HepG2 (cell line): Measurements from ENCODE around the gene ARSJ. TPM values are rescaled to one million over a fixed set of nuclear protein-coding genes. Genes with fewer than 3 reads are reported as not detected.
A peak's percentile ranks its signal among the peaks of the same experiment; 100 is the strongest.
"Not testable (repeated sequence)": the region's sequence is repeated elsewhere in the genome, so short reads cannot be mapped to it uniquely, and the experiment has no call there.

Experiments
- ATAC-seq: fragments of 200-7000 bp; cut with Tn5 transposase; 3 replicates; pipeline ENCODE4 v1.9.1; 2020; ENCODE audit warnings: mild to moderate bottlenecking, moderate library complexity
- BruUV-seq: library from RNA; stranded (reverse); fragments of 400-500 nt; replicated peaks from 2 replicates; lab custom pipeline; 2021; lab: Mats Ljungman, UMichigan
- CTCF ChIA-PET: fragments of 300-600 bp; formaldehyde crosslinking; extraction: SDS; loops from one replicate; lab custom pipeline; 2021; ENCODE audit warnings: low total read pairs, inconsistent platforms, low intra/inter-chr PET ratio; lab: Yijun Ruan, JAX
- POLR2A ChIA-PET: fragments of 350-600 bp; sonication (Branson Sonifier 250); formaldehyde crosslinking; loops from one replicate; lab custom pipeline; 2020; ENCODE audit warnings: antibody characterized with exemption, inconsistent platforms; lab: Yijun Ruan, JAX
- DNase-seq: peaks from one replicate; pipeline ENCODE4 v3.0.0-alpha.2; 2015; ENCODE audit warnings: low spot score
- FAIRE-seq: peaks from 3 replicates; lab custom pipeline; 2011; peaks lifted over from hg19 to GRCh38; lab: Jason Lieb, UNC
- H2AFZ ChIP-seq: one replicate; pipeline ENCODE4 v1.6.1; 2011; ENCODE audit warnings: low read length, inconsistent platforms
- H3K27ac ChIP-seq: fragments of 300-600 bp; 3 replicates; pipeline ENCODE4 v1.8.0; 2011; ENCODE audit warnings: mixed run types, mild to moderate bottlenecking, mixed read lengths, low read length, inconsistent platforms; ENCODE audit not compliant: insufficient read depth; ENCODE audit errors: extremely low read length
- H3K27me3 ChIP-seq, 2 experiments: fragments of 200-600 bp in 1 of 2; 2 replicates in 1 of 2; 3 replicates in 1 of 2; pipeline versions ENCODE4 v1.6.0 to v1.8.0; 2011; ENCODE audit warnings: low read length in 2 of 2, mild to moderate bottlenecking in 2 of 2, moderate library complexity in 2 of 2, inconsistent platforms in 1 of 2; ENCODE audit not compliant: insufficient read depth in 2 of 2, control insufficient read depth in 1 of 2
- H3K36me3 ChIP-seq, 2 experiments: fragments of 200-600 bp in 1 of 2; replicated peaks in 1 of 2; 2 replicates in 1 of 2; 3 replicates in 1 of 2; pipeline versions ENCODE4 v1.5.1 to v1.8.0; 2011; ENCODE audit warnings: low read length in 2 of 2, inconsistent platforms in 1 of 2; ENCODE audit not compliant: insufficient read depth in 2 of 2, control insufficient read depth in 1 of 2
- H3K4me1 ChIP-seq: 2 replicates; pipeline ENCODE4 v1.5.1; 2012; ENCODE audit warnings: low read length, inconsistent platforms; ENCODE audit not compliant: insufficient read depth
- H3K4me2 ChIP-seq: 2 replicates; pipeline ENCODE4 v1.6.0; 2011; ENCODE audit warnings: low read depth, low read length, inconsistent platforms
- H3K4me3 ChIP-seq, 3 experiments: fragments of 200-600 bp in 1 of 3; sonication (generic), shearing (Covaris generic) in 1 of 3; replicated peaks in 1 of 3; 2 replicates each; pipeline ENCODE4 v1.5.1; 2011 to 2016; ENCODE audit warnings: low read length in 3 of 3, inconsistent platforms in 2 of 3, low read depth in 2 of 3, mild to moderate bottlenecking in 2 of 3, control low read depth in 1 of 3, mixed read lengths in 1 of 3; ENCODE audit not compliant: insufficient read depth in 1 of 3
- H3K79me2 ChIP-seq: one replicate; pipeline ENCODE4 v1.6.1; 2011; ENCODE audit warnings: low read length, inconsistent platforms; ENCODE audit not compliant: insufficient read depth
- H3K9ac ChIP-seq: 2 replicates; pipeline ENCODE4 v1.6.0; 2011; ENCODE audit warnings: mild to moderate bottlenecking, low read depth, low read length, inconsistent platforms; ENCODE audit not compliant: insufficient read depth
- H3K9me3 ChIP-seq: 2 replicates; pipeline ENCODE4 v1.5.1; 2012; ENCODE audit warnings: mild to moderate bottlenecking, low read length
- H4K20me1 ChIP-seq: 2 replicates; pipeline ENCODE4 v1.6.0; 2011; ENCODE audit warnings: inconsistent platforms, mild to moderate bottlenecking, low read length, moderate library complexity; ENCODE audit not compliant: insufficient read depth
- ATF5 ChIP-seq: sonication (generic); formaldehyde crosslinking; IDR thresholded peaks from 2 replicates; pipeline ENCODE4 v1.4.0; 2020; ENCODE audit warnings: mild to moderate bottlenecking, low read depth, missing genetic modification reagents
- MAFF ChIP-seq: IDR thresholded peaks from 2 replicates; pipeline ENCODE4 v1.6.1; 2011; ENCODE audit warnings: low read depth, low read length, improper control_type of control experiment
- MAFK ChIP-seq, 2 experiments: IDR thresholded peaks in 1 of 2; conservative IDR thresholded peaks in 1 of 2; 2 replicates each; pipeline ENCODE4 v1.6.1; 2011; ENCODE audit warnings: improper control_type of control experiment in 2 of 2, low read length in 2 of 2
- whole genome bisulfite sequencing: methylation state at CpG from one replicate; pipeline ENCODE4 v1.1.6; 2017; ENCODE audit warnings: low lambda C conversion rate; 5-methylcytosine and 5-hydroxymethylcytosine counted together
- in situ Hi-C: cut with HindIII; loops from 2 replicates; pipeline ENCODE4 v1.10.0; 2017; ENCODE audit warnings: low pct_unique_long_range_greater_than_20kb; ENCODE audit not compliant: extremely low pct_ligation_motif_present
- intact Hi-C: fragments of 100-400 bp; cut with micrococcal nuclease; formaldehyde crosslinking; loops from one replicate; pipeline ENCODE4 v1.10.0; 2022; ENCODE audit not compliant: unreplicated experiment
- polyA plus RNA-seq, 8 experiments: library from polyadenylated mRNA; depleted of rRNA in 3 of 8; stranded (reverse) in 7 of 8; unstranded in 1 of 8; fragments of >200 nt; fragmentation: Illumina TruSeq in 4 of 8; extraction: Trizol in 4 of 8; gene quantifications; 2 replicates each; pipeline versions ENCODE4 v1.2.1 to v1.2.3, GENCODE V29; 2011 to 2016; ENCODE audit warnings: low read depth in 4 of 8, missing spikeins in 1 of 8, mixed read lengths in 1 of 8; ENCODE audit not compliant: insufficient read depth in 1 of 8
- total RNA-seq, 5 experiments: library from RNA; depleted of rRNA; stranded (reverse); fragments of >200 nt; fragmentation: Illumina TruSeq; extraction: Trizol; gene quantifications; 2 replicates each; pipeline ENCODE4 v1.2.3, GENCODE V29; 2016; ENCODE audit warnings: low read depth in 1 of 5

ARSJ gene
- total and polyA plus RNA-seq, 2 of the 13 experiments (the other 11 are each of a cell fraction or from before 2014, with no cell fraction given): not detected

- BruUV-seq, DNase-seq: not testable (repeated sequence)
- 5% methylated on average over 4 of the region's 4 CpGs for WGBS
These were observed 54.7 kb downstream of the ARSJ start for GRCh38 chr4:113924706-113925105.

GRCh38 chr4:113921089-113921794, 58.2 kb downstream of the ARSJ start:
- 0% methylated on average over 3 of the region's 3 CpGs for WGBS
- intact Hi-C loops: no loop called here
- no peak for FAIRE-seq
- BruUV-seq: no TSS peak
- H3K27ac ChIP-seq: no peak overlapping the region
- no peak overlapping the region for H3K4me3 ChIP-seq
- TF ChIP-seq MAFK (conservative IDR thresholded peaks at IDR 0.05 in 1 of 2, IDR thresholded peaks at IDR 0.05 in 1 of 2; ENCODE audit: low read length in 2 of 2): peak in 1 of 2 experiments; percentile 49; a peak in 3 of 4 replicates
- TF ChIP-seq MAFF: 0 out of 2 replicates have a peak, but pooled peaks have one; percentile 35
- no peak for TF ChIP-seq ATF5 (CRISPR knock-in tag)
- TF ChIP-seq, all 625 proteins: peak for 2
- in situ Hi-C loops: no loop called here
- Histone ChIP-seq H3K4me2 (no peak overlapping the region), H3K9me3 (no peaks in the 10 kb centered on the region), H2AFZ (no peak overlapping the region), H3K4me1 (no peaks in the 10 kb centered on the region), H3K79me2 (no peaks in the 10 kb centered on the region), H3K27me3 (no peaks in the 10 kb centered on the region), H3K9ac (no peak overlapping the region), H4K20me1 (no peaks in the 10 kb centered on the region), H3K36me3 (no peaks in the 10 kb centered on the region)
- ATAC-seq: no peak
- no peak for DNase-seq
- ChIA-PET POLR2A (no interaction called here), CTCF (no interaction called here)

More at GRCh38 chr4:113924706-113925105, 54.7 kb downstream of the ARSJ start:
- FAIRE-seq, H3K79me2 ChIP-seq, H3K27ac ChIP-seq, H3K4me1 ChIP-seq, in situ Hi-C loops, H3K4me2 ChIP-seq, H3K27me3 ChIP-seq, H3K9ac ChIP-seq, ATAC-seq, CTCF ChIA-PET, H3K4me3 ChIP-seq, H3K36me3 ChIP-seq, H2AFZ ChIP-seq, H3K9me3 ChIP-seq, intact Hi-C loops, H4K20me1 ChIP-seq, POLR2A ChIA-PET: not testable (repeated sequence)
